ENCODE measurements around the gene DMRTB1.

DNA sequence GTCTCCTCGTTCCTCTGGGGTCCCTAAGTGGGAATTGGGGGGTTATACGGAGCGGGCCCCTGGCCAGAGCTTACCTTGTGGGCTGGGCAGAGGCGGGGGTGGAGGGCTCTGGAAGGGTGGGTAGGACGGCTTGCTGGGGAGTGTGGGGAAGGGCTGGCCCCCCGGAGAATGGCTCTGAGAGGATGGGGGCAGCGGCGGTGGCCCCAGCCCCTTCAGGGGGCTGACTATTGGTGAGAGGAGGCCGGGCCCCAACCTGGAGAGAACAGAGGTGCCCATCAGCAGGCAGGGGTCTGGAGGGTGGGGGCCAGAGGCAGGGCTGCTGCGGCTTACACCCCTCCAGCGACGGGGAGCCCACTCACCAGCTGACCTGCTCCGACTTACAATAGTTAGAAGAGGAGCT is 50.6 kb downstream of the DMRTB1 start:
- TF ChIP-seq ASH2L (IDR thresholded peaks at IDR 0.05; ENCODE audit: low read length) (no peak), EP300 (IDR thresholded peaks at IDR 0.05; ENCODE audit: borderline replicate concordance in 1 of 2, low read depth in 2 of 2, low read length in 2 of 2) (no peak), NRF1 (IDR thresholded peaks at IDR 0.05; ENCODE audit: low read depth, low read length) (no peak), CEBPB (IDR thresholded peaks at IDR 0.05; ENCODE audit: low read depth, low read length) (no peak)
